ENCODE results near the gene TIMP1.

GRCh38 chrX:47583240-47583861 lies 1.1 kb downstream of the TIMP1 start:
- TF ChIP-seq POLR2AphosphoS5 (IDR thresholded peaks at IDR 0.05; ENCODE audit: borderline replicate concordance, low read depth, low read length), result no peak
- no peak for TF ChIP-seq EZH2 (IDR thresholded peaks at IDR 0.05)
- no peak for TF ChIP-seq FOXP2 (optimal IDR thresholded peaks at IDR 0.05; ENCODE audit: control extremely low read depth, extremely low read length, insufficient read depth)
